Heart left ventricle (tissue), 16 donors: ENCODE results near the gene CCDC106. TPM values are rescaled to one million over a fixed set of nuclear protein-coding genes. Genes with fewer than 3 reads are reported as not detected.
A peak's percentile ranks its signal among the peaks of the same experiment; 100 is the strongest.

Experiments used
- ATAC-seq, 4 donors: fragments of 200-7000 bp; cut with Tn5 transposase; one replicate each; pipeline ENCODE4 v1.9.1; 2020 to 2022; ENCODE audit warnings: moderate library complexity in 4 of 4, mild to moderate bottlenecking in 3 of 4, moderate number of reproducible peaks in 1 of 4
- DNase-seq, 5 donors: peaks; one replicate each; pipeline ENCODE4 v3.0.0-alpha.2; 2020
- H3K27ac ChIP-seq, 12 donors: fragments of 200-600 bp; sonication (generic) in 4 of 12; one replicate each; pipeline versions ENCODE4 v1.5.0 to v1.8.0; 2016 to 2022; ENCODE audit warnings: mild to moderate bottlenecking in 2 of 12
- H3K27me3 ChIP-seq, 9 donors: fragments of 200-600 bp; sonication (generic) in 2 of 9; one replicate each; pipeline versions ENCODE4 v1.5.1 to v1.8.0; 2016 to 2022; ENCODE audit warnings: mild to moderate bottlenecking in 3 of 9
- H3K36me3 ChIP-seq, 9 donors: fragments of 200-600 bp; sonication (generic) in 2 of 9; one replicate each; pipeline versions ENCODE4 v1.5.0 to v1.8.0; 2018 to 2022; ENCODE audit warnings: mild to moderate bottlenecking in 2 of 9
- H3K4me1 ChIP-seq, 12 donors: fragments of 200-600 bp; sonication (generic) in 4 of 12; one replicate each; pipeline versions ENCODE4 v1.5.0 to v1.8.0; 2016 to 2022; ENCODE audit warnings: mild to moderate bottlenecking in 3 of 12
- H3K4me3 ChIP-seq, 12 donors: fragments of 200-600 bp; sonication (generic) in 4 of 12; one replicate each; pipeline versions ENCODE4 v1.5.0 to v1.8.0; 2017 to 2022; ENCODE audit warnings: mild to moderate bottlenecking in 9 of 12, moderate library complexity in 4 of 12
- H3K9me3 ChIP-seq, 12 donors: fragments of 200-600 bp; sonication (generic) in 4 of 12; one replicate each; pipeline versions ENCODE4 v1.5.0 to v1.8.0; 2016 to 2022; ENCODE audit warnings: mild to moderate bottlenecking in 1 of 12
- POLR2A ChIP-seq, 2 donors: fragments of 450-650 bp; IDR thresholded peaks; one replicate each; pipeline ENCODE4 v1.6.1; 2017; ENCODE audit warnings: antibody characterized with exemption in 2 of 2, mild to moderate bottlenecking in 2 of 2, moderate library complexity in 2 of 2
- WGBS, 4 donors: extraction: QIAGEN DNeasy Blood & Tissue Kit in 2 of 4; methylation state at CpG; one replicate each; pipeline versions ENCODE4 v1.1.5 to v1.1.7; 2013 to 2018; 5-methylcytosine and 5-hydroxymethylcytosine counted together
- intact Hi-C, 10 donors: fragments of 100-400 bp; cut with DNase I; formaldehyde crosslinking; loops; one replicate each; pipeline versions ENCODE4 v1.11.1 to v1.14.2; 2022
- polyA plus RNA-seq, 2 donors: library from polyadenylated mRNA; stranded (reverse); fragments of 200-250 nt; gene quantifications; one replicate each; pipeline ENCODE4 v1.2.3, GENCODE V29; 2013
- total RNA-seq, 9 donors: library from RNA; depleted of rRNA in 2 of 9; stranded (reverse); fragments of >200 nt in 2 of 9; fragmentation: NEBNext Ultra II Directional in 3 of 9; extraction: Animal tissue kit (Norgen Biotek cat#: 25700) in 3 of 9; gene quantifications; one replicate each; pipeline versions ENCODE4 v1.1.0 to v1.2.4, GENCODE V29; 2016 to 2023
- TF ChIP-seq, protein P1 (sequence below), 12 donors: fragments of 200-600 bp; sonication (generic) in 4 of 12; IDR thresholded peaks; one replicate each; pipeline versions ENCODE4 v1.5.0 to v1.8.0; 2018 to 2022; ENCODE audit warnings: antibody characterized with exemption in 12 of 12, mild to moderate bottlenecking in 5 of 12
- donor health status: ischemic (EF 13 %, LVEDD 7.1; RV severe dilation, severe dysfunction).
- donor health status: healthy with polysubstance abuse.
- donor health status: DM: no; HTN: yes; CAD: no.
- donor health status: DM: no; HTN: no; CAD: no.
- donor health status: ischemic (EF 25% LVEDD 6.9; RV normal size, moderate dysfunction).
- donor health status: ischemic (EF 25% LVEDD 5.7; RV mildly dilated, moderate dysfunction).
- donor health status: healthy.
- donor health status: DM: yes; HTN: yes; CAD: no.
- donor health status: ischemic (EF 35%, LVEDD 5.7; RV mildly dilated, moderate dysfunction).
- donor health status: nonischemic (EF 11% LVEDD 7.7; RV severe dilation, severe dysfunction).
- donor health status: DM: yes; HTN: yes; CAD: no.
- donor health status: PGD.
- donor health status: ischemic (EF 29% LVEDD 5.4; RV normal size, mild dysfunction).
- donor health status: nonischemic (EF 23%, LVEDD 6.1; RV moderate dilation, normal function).

Gene CCDC106
- total and polyA plus RNA-seq, 11 donors, result 11.7 to 27.7 (median 16.5) TPM

DNA sequence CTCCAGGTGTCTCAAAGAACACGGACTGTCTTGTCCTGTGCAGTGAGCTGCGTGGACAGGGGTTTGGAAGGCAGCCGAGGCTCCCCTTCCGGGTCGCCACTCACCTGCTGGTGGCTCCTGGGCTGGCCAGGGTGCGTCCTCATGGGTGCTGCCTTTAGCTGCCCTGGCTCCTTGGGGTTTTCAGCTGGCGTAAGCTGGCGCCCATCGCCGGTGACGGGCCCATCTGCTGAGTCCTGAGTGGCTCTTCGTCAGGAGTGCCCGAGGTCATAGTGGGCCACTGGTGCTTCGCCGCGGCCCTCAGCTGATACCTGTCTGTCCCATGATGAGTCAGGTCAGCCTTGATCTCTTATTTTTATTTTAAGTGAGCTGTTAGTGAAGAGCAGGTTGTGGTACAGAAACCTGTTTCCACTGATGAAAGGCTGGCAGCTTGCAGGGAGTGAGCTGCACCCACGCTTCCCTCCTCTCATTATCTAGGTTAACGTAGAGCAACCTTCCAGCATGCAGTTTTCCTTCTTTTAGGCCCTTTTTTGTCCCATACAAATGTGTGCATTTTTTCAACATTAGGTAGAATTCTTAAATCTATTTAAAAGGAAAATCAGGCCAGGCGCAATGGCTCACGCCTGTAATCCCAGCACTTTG is 45.4 kb downstream of the CCDC106 start:
- DNase-seq, result peak in 2 of 5 donors; percentile 3 to 14
- no peak for ATAC-seq
- intact Hi-C loops, result no loop called here

DNA sequence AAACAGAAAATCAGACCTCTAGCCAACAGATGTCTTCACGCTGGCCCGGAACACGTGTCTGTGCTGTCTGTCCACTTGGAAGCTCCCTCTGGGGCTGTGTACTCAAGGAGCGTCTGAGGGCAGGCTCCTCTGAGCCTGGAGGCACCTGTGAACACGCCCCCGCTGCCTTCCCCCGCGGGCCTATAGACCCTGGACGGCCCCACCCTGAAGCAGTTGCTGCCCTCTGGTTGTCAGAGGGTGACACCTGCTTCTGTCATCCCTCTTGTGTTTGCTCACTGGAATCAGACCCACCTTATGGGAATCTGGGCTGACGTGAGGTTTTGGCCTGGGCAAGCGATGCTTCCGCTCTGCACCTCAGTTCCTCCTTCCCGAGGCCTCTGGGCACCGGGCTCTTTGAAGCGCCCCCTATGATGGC is 46.2 kb downstream of the CCDC106 start:
- H3K9me3 ChIP-seq, result no peaks in the 10 kb centered on the region
- no peak overlapping the region for H3K27ac ChIP-seq
- intact Hi-C loops, result no loop called here
- H3K4me3 ChIP-seq, result no peak overlapping the region
- 87 to 89% (median 88%) methylated on average over 15 of the region's 15 CpGs for WGBS, 4 donors
- ATAC-seq (no peak), DNase-seq (peak in 2 of 5 donors; percentile 13 to 23)
- peaks cover 0 to 96% (median 84%) of the 10 kb centered on the region in 9 donors for H3K36me3 ChIP-seq
- H3K4me1 ChIP-seq, result no peaks in the 10 kb centered on the region
- no peaks in the 10 kb centered on the region for H3K27me3 ChIP-seq
- TF ChIP-seq, protein P1, sequence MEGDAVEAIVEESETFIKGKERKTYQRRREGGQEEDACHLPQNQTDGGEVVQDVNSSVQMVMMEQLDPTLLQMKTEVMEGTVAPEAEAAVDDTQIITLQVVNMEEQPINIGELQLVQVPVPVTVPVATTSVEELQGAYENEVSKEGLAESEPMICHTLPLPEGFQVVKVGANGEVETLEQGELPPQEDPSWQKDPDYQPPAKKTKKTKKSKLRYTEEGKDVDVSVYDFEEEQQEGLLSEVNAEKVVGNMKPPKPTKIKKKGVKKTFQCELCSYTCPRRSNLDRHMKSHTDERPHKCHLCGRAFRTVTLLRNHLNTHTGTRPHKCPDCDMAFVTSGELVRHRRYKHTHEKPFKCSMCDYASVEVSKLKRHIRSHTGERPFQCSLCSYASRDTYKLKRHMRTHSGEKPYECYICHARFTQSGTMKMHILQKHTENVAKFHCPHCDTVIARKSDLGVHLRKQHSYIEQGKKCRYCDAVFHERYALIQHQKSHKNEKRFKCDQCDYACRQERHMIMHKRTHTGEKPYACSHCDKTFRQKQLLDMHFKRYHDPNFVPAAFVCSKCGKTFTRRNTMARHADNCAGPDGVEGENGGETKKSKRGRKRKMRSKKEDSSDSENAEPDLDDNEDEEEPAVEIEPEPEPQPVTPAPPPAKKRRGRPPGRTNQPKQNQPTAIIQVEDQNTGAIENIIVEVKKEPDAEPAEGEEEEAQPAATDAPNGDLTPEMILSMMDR (IDR thresholded peaks at IDR 0.05), result no peak
- no peak for TF ChIP-seq POLR2A (IDR thresholded peaks at IDR 0.05)

More for the DNA sequence above, 45.4 kb downstream of the CCDC106 start:
- Histone ChIP-seq H3K27me3 (no peaks in the 10 kb centered on the region), H3K4me1 (peaks cover 0 to 2% (median 0%) of the 10 kb centered on the region in 12 donors), H3K36me3 (peaks cover 0 to 96% (median 89%) of the 10 kb centered on the region in 9 donors), H3K4me3 (no peak overlapping the region), H3K27ac (no peak overlapping the region), H3K9me3 (no peaks in the 10 kb centered on the region)
- TF ChIP-seq, protein P1 (IDR thresholded peaks at IDR 0.05), result no peak
- TF ChIP-seq POLR2A (IDR thresholded peaks at IDR 0.05), result no peak
- 96 to 97% (median 96%) methylated on average over 17 to 20 of the region's 20 CpGs for WGBS, 4 donors

- H3K27ac ChIP-seq, result no peak overlapping the region
- intact Hi-C loops, result no loop called here
- TF ChIP-seq, protein P1 (IDR thresholded peaks at IDR 0.05), result no peak
- TF ChIP-seq POLR2A (IDR thresholded peaks at IDR 0.05), result no peak
- H3K4me3 ChIP-seq, result no peak overlapping the region
- H3K9me3 ChIP-seq, result no peaks in the 10 kb centered on the region
- DNase-seq (peak in 2 of 5 donors; percentile 17 to 18), ATAC-seq (no peak)
- no peaks in the 10 kb centered on the region for H3K27me3 ChIP-seq
- WGBS, 4 donors, result 93 to 97% (median 94%) methylated on average over 21 to 37 of the region's 37 CpGs
- no peaks in the 10 kb centered on the region for H3K4me1 ChIP-seq
- peaks cover 0 to 96% (median 82%) of the 10 kb centered on the region in 9 donors for H3K36me3 ChIP-seq
These were observed 46.9 kb downstream of the CCDC106 start for GRCh38 chr19:55694656-55695491.
